ENCODE data around the gene TIMM50.

GRCh38 chr19:39463403-39463802, 17.2 kb upstream of the TIMM50 start:
- no peak for TF ChIP-seq CTCF (IDR thresholded peaks at IDR 0.05)
- no peak for TF ChIP-seq EP300 (IDR thresholded peaks at IDR 0.05)
- no peak for TF ChIP-seq POLR2A (IDR thresholded peaks at IDR 0.05)
- no peak for TF ChIP-seq POLR2AphosphoS5 (IDR thresholded peaks at IDR 0.05)
